Measurements from ENCODE around the gene ARG1. TPM values are rescaled to one million over a fixed set of nuclear protein-coding genes. Genes with fewer than 3 reads are reported as not detected.

The ARG1 gene
- total RNA-seq, 2 donors from 2014 or later: not detected

DNA sequence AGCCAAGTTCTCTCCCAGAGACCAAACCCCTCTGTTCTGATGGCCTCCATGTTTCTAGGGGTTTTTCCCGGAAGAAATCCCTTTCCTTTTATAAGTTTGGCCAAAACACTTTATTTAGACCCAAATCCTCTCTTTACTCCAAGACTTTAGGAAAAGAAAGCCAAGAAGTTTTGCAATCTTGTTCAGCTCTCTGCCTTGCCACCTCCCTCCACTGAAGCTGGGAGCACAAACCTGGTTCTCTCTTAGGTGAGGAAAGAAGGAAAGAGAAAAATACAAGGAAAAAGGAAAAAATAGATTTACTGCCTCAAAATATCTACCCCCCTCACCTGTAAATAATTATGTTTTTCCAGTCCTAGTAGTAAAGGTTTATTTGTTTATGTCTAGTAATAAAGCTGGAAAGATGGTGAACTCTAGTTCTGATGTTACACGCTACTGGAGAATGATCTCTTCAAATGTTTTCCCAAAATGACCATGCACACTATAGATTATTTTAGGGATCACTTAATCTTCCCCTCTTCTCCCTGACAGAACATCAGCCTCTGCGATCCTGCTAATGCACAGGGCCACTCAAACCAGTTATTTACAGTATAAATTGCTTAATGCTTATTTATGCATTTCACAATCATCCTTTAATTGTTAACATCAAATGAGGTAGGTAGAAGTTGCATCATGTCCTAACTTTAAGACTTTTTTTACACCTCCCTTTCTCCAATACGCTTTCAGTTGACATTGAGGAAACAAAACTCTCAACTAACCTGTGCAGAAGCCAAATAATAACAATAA is 10.9 kb upstream of the ARG1 start:
- WGBS, 2 donors: 84 to 93% methylated on average over 4 of the region's 4 CpGs

DNA sequence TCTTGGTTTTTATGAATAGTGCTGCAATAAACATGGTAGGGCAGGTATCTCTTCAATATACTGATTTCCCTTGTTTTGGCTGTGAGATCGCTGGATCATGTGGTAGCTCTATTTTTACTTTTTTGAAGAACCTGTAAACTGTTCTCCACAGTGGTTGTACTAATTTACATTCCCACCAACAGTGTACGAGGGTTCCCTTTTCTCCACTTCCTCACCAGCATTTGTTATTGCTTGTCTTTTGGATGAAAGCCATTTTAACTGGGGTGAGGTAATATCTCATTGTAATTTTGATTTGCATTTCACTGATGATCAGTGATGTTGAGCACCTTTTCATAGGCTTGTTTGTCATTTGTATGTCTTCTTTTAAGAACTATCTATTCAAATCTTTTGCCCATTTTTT is 8.0 kb upstream of the ARG1 start:
- no peaks in the 10 kb centered on the region for H3K36me3 ChIP-seq (replicated peaks in 1 of 2; ENCODE audit: insufficient read depth in 1 of 2, low read depth in 2 of 2)
- intact Hi-C loops (cut with DNase I): no loop called here
- ATAC-seq (no peak), DNase-seq (no peak)
- H3K27ac ChIP-seq: no peak overlapping the region
- 64 to 76% methylated on average over 2 of the region's 2 CpGs for WGBS, 2 donors
- TF ChIP-seq POLR2A (IDR thresholded peaks at IDR 0.05): no peak
- TF ChIP-seq, protein P1, sequence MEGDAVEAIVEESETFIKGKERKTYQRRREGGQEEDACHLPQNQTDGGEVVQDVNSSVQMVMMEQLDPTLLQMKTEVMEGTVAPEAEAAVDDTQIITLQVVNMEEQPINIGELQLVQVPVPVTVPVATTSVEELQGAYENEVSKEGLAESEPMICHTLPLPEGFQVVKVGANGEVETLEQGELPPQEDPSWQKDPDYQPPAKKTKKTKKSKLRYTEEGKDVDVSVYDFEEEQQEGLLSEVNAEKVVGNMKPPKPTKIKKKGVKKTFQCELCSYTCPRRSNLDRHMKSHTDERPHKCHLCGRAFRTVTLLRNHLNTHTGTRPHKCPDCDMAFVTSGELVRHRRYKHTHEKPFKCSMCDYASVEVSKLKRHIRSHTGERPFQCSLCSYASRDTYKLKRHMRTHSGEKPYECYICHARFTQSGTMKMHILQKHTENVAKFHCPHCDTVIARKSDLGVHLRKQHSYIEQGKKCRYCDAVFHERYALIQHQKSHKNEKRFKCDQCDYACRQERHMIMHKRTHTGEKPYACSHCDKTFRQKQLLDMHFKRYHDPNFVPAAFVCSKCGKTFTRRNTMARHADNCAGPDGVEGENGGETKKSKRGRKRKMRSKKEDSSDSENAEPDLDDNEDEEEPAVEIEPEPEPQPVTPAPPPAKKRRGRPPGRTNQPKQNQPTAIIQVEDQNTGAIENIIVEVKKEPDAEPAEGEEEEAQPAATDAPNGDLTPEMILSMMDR (IDR thresholded peaks at IDR 0.05): no peak
- H3K27me3 ChIP-seq: no peaks in the 10 kb centered on the region
- no peak overlapping the region for H3K4me3 ChIP-seq
- no peaks in the 10 kb centered on the region for H3K4me1 ChIP-seq
- H3K9me3 ChIP-seq: no peaks in the 10 kb centered on the region

More for the DNA sequence above, 10.9 kb upstream of the ARG1 start:
- Histone ChIP-seq H3K27me3 (no peaks in the 10 kb centered on the region), H3K4me1 (no peaks in the 10 kb centered on the region), H3K9me3 (no peaks in the 10 kb centered on the region), H3K4me3 (no peak overlapping the region), H3K36me3 (replicated peaks in 1 of 2; ENCODE audit: insufficient read depth in 1 of 2, low read depth in 2 of 2) (no peaks in the 10 kb centered on the region), H3K27ac (no peak overlapping the region)
- intact Hi-C loops (cut with DNase I): no loop called here
- TF ChIP-seq, protein P1 (IDR thresholded peaks at IDR 0.05): no peak
- no peak for TF ChIP-seq POLR2A (IDR thresholded peaks at IDR 0.05)
- ATAC-seq (no peak), DNase-seq (no peak)

DNA sequence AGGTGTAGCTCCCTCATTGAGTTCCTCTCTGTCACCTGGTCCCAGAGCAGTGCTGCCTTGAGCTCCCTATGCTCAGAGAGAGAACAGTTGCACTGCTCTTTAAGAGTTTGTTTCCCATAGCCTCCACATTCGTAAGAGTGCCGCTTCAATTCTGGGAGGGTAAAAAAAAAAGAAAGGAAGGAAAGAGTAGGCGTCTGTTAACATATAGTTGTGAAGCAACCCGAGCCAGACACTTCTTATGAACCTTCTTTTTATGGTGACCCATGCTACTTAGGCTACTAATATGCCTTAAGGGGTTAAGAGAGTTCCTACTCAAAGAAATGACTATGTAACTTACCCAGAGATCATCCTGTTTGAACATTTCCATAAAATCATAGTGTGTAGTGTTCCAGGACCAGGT is 4.3 kb upstream of the ARG1 start:
- 70 to 93% methylated on average over 4 of the region's 4 CpGs for WGBS, 2 donors
- H3K36me3 ChIP-seq (replicated peaks in 1 of 2; ENCODE audit: insufficient read depth in 1 of 2, low read depth in 2 of 2): no peaks in the 10 kb centered on the region
- no peak for TF ChIP-seq POLR2A (IDR thresholded peaks at IDR 0.05)
- TF ChIP-seq, protein P1 (IDR thresholded peaks at IDR 0.05): no peak
- intact Hi-C loops (cut with DNase I): no loop called here
- no peak overlapping the region for H3K27ac ChIP-seq
- H3K4me3 ChIP-seq: no peak overlapping the region
- no peaks in the 10 kb centered on the region for H3K9me3 ChIP-seq
- no peaks in the 10 kb centered on the region for H3K4me1 ChIP-seq
- H3K27me3 ChIP-seq: no peaks in the 10 kb centered on the region
- DNase-seq (no peak), ATAC-seq (no peak)

DNA sequence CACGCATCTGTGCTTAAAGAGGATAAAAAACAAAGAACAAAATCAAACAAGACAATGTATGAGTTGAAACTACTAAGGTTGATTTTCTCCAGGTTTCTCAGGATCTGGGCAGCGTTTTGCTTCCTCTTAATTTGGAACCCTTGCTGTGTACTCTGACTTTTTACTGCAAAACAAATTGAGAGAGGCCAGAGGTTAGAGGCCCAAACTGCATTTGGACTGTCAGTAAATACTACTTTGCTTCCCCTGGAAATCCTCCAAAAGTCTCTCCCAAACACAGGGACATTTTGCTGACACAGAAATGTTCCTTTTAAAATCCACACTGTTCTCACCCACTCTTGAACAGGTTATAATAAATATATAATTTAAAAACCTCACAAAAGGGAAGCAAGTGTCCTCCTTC is 1.1 kb downstream of the ARG1 start:
- no peaks in the 10 kb centered on the region for H3K27me3 ChIP-seq
- no peaks in the 10 kb centered on the region for H3K4me1 ChIP-seq
- intact Hi-C loops (cut with DNase I): no loop called here
- TF ChIP-seq, protein P1 (IDR thresholded peaks at IDR 0.05): no peak
- no peak for TF ChIP-seq POLR2A (IDR thresholded peaks at IDR 0.05)
- no peaks in the 10 kb centered on the region for H3K36me3 ChIP-seq (replicated peaks in 1 of 2; ENCODE audit: insufficient read depth in 1 of 2, low read depth in 2 of 2)
- DNase-seq: peak in 1 of 4 donors; percentile 3
- H3K9me3 ChIP-seq: no peaks in the 10 kb centered on the region
- no peak for ATAC-seq
- H3K27ac ChIP-seq: no peak overlapping the region
- 67 to 80% methylated on average over 2 of the region's 2 CpGs for WGBS, 2 donors
- no peak overlapping the region for H3K4me3 ChIP-seq

DNA sequence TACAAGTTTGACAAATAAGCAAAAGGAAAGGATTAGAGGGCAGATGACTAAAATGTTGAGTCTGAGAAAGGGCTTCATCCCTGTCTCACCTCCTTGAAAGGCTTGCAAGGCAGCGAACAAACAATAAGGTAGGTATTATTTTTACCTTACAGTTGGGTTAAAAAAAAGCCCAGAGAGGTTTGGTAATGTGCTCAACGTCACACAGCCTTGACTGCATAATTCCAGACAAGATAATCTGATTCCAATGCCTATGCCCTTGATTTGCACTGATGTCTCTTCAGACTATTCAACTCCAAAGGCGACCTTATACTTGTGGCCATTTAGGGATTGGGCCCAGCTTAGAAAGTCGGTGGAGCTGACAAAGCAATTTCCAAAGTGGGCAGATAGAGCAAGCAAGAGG is 1.7 kb downstream of the ARG1 start:
- WGBS, 2 donors: 81 to 84% methylated on average over 4 of the region's 4 CpGs
- no peaks in the 10 kb centered on the region for H3K4me1 ChIP-seq
- no peaks in the 10 kb centered on the region for H3K9me3 ChIP-seq
- intact Hi-C loops (cut with DNase I): no loop called here
- no peak for TF ChIP-seq POLR2A (IDR thresholded peaks at IDR 0.05)
- TF ChIP-seq, protein P1 (IDR thresholded peaks at IDR 0.05): no peak
- ATAC-seq (no peak), DNase-seq (no peak)
- no peaks in the 10 kb centered on the region for H3K27me3 ChIP-seq
- no peak overlapping the region for H3K4me3 ChIP-seq
- no peak overlapping the region for H3K27ac ChIP-seq
- H3K36me3 ChIP-seq (replicated peaks in 1 of 2; ENCODE audit: insufficient read depth in 1 of 2, low read depth in 2 of 2): no peaks in the 10 kb centered on the region

Data from body of pancreas (tissue), 4 donors.